WTC11 (cell line): ENCODE measurements around the gene CYP21A2.

Experiments
- TF ChIP-seq, protein P1 (sequence below): fragments of 250-450 bp; sonication (Bioruptor Pico); IDR thresholded peaks from 2 replicates; pipeline ENCODE4 v1.9.0; 2021; ENCODE audit warnings: mild to moderate bottlenecking
- TF ChIP-seq, protein P2 (sequence below): fragments of 200-600 bp; IDR thresholded peaks from 2 replicates; pipeline ENCODE4 v1.8.0; 2022; ENCODE audit warnings: antibody characterized with exemption
- TF ChIP-seq, protein P3 (sequence below): sonication (generic); formaldehyde crosslinking; IDR thresholded peaks from 2 replicates; pipeline ENCODE4 v1.8.0; 2022; ENCODE audit warnings: mild to moderate bottlenecking, missing genetic modification reagents
- TF ChIP-seq, protein P4 (sequence below): sonication (generic); formaldehyde crosslinking; IDR thresholded peaks from 2 replicates; pipeline ENCODE4 v1.8.0; 2022; ENCODE audit warnings: mild to moderate bottlenecking, missing genetic modification reagents

DNA sequence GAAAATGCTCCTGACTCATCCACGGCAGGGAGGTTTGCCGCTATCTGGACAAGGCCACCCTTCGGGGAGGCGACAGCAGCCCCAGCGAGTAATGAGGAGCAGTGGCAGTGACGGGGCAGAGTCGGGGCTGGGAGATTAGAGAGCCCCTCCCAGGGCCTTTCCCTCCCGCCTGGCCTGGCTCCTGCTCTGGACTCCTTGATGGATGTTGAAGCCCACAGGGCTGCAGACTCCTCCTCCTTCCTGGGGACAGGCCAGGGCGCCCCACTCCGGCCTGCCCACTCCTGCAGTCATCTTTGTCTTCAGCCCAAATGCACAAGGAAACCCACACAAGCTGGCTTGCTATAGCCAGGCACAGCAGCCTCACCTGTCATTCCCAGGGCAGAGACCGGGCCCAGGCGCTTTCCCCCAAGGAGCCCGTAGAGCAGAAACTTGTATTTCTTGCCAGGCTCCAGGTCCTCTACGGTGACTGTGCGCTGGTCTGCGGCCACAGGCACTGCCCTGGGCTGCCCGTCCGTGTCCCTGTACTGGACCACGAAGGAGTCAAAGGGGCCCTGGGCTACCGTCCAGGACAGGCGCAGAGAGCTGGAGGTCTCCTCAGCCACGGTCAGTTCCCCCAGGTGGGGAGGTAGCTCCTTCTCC lies 7.7 kb downstream of the CYP21A2 start:
- TF ChIP-seq, protein P1, sequence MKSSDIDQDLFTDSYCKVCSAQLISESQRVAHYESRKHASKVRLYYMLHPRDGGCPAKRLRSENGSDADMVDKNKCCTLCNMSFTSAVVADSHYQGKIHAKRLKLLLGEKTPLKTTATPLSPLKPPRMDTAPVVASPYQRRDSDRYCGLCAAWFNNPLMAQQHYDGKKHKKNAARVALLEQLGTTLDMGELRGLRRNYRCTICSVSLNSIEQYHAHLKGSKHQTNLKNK (CRISPR knock-in tag), result no peak
- TF ChIP-seq, protein P2, sequence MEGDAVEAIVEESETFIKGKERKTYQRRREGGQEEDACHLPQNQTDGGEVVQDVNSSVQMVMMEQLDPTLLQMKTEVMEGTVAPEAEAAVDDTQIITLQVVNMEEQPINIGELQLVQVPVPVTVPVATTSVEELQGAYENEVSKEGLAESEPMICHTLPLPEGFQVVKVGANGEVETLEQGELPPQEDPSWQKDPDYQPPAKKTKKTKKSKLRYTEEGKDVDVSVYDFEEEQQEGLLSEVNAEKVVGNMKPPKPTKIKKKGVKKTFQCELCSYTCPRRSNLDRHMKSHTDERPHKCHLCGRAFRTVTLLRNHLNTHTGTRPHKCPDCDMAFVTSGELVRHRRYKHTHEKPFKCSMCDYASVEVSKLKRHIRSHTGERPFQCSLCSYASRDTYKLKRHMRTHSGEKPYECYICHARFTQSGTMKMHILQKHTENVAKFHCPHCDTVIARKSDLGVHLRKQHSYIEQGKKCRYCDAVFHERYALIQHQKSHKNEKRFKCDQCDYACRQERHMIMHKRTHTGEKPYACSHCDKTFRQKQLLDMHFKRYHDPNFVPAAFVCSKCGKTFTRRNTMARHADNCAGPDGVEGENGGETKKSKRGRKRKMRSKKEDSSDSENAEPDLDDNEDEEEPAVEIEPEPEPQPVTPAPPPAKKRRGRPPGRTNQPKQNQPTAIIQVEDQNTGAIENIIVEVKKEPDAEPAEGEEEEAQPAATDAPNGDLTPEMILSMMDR, result no peak
- TF ChIP-seq, protein P3, sequence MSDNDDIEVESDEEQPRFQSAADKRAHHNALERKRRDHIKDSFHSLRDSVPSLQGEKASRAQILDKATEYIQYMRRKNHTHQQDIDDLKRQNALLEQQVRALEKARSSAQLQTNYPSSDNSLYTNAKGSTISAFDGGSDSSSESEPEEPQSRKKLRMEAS (CRISPR knock-in tag), result no peak
- TF ChIP-seq, protein P4, sequence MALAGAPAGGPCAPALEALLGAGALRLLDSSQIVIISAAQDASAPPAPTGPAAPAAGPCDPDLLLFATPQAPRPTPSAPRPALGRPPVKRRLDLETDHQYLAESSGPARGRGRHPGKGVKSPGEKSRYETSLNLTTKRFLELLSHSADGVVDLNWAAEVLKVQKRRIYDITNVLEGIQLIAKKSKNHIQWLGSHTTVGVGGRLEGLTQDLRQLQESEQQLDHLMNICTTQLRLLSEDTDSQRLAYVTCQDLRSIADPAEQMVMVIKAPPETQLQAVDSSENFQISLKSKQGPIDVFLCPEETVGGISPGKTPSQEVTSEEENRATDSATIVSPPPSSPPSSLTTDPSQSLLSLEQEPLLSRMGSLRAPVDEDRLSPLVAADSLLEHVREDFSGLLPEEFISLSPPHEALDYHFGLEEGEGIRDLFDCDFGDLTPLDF, result no peak
